HCEC 1CT (cell line): ENCODE results near the gene GRID1.

ENCODE experiments used
- DNase-seq: peaks from one replicate; pipeline ENCODE4 v3.0.0-alpha.2; 2017

Gene GRID1

DNA sequence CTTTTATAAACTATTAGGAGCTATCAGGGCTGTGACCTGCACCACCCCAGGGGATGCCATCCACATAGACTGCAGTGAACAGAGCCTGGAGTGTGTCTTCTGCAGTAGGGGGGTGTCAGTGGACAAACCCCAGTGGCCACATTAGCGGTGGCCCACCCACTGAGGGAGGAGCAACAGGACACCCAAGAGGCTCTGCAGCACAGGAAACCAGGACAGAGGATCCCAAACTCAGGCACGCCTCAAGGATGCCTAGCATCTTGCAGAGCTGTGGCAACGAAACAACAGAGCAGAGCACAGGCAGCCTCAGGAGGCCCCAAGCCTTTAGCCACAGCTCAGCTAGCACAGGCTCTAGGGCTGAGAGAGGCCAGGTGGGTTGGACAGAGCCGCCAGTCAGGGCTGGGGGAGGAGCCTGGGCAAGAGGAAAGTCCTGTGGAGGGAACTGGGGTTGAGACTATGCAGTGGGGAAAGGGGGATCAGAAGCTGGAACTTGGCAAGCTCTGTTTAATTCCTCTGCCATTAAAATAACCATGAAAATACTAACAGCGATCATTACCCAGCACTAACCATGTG is 53.8 kb downstream of the GRID1 start:
- DNase-seq: no peak

GRCh38 chr10:86311906-86312305 is 54.7 kb downstream of the GRID1 start:
- DNase-seq: no peak

DNA sequence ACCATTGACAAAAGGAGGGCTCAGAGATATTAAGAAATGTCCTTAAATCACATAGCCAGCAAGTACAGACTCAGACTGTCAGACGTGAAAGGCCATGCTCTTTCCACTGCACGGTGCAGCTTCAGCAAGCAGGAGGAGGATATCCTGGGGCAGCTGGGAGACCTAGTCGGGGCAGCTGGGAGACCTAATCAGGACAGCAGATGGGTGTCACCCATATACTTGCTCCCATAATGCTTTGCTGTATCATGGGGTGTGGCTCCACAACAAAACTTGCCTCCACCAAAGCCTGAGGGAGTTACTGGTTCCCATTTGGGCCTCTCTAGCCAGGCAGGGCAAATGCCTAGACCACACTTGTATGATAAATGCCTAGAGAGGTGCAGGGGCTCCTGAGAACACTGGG is 55.4 kb downstream of the GRID1 start:
- DNase-seq: no peak

- DNase-seq: no peak
These were observed 55.9 kb downstream of the GRID1 start for GRCh38 chr10:86310702-86311101.

- DNase-seq: no peak
These were observed 56.3 kb downstream of the GRID1 start for GRCh38 chr10:86310291-86310690.

GRCh38 chr10:86308056-86308455 is 58.5 kb downstream of the GRID1 start:
- DNase-seq: no peak

- no peak for DNase-seq
These were observed 59.8 kb downstream of the GRID1 start for GRCh38 chr10:86306628-86307278.

GRCh38 chr10:86305521-86305920 is 61.1 kb downstream of the GRID1 start:
- no peak for DNase-seq

GRCh38 chr10:86304436-86304835 is 62.2 kb downstream of the GRID1 start:
- DNase-seq: no peak

GRCh38 chr10:86303626-86304025 is 63.0 kb downstream of the GRID1 start:
- no peak for DNase-seq

- no peak for DNase-seq
These were observed 64.6 kb downstream of the GRID1 start for GRCh38 chr10:86301971-86302370.

DNA sequence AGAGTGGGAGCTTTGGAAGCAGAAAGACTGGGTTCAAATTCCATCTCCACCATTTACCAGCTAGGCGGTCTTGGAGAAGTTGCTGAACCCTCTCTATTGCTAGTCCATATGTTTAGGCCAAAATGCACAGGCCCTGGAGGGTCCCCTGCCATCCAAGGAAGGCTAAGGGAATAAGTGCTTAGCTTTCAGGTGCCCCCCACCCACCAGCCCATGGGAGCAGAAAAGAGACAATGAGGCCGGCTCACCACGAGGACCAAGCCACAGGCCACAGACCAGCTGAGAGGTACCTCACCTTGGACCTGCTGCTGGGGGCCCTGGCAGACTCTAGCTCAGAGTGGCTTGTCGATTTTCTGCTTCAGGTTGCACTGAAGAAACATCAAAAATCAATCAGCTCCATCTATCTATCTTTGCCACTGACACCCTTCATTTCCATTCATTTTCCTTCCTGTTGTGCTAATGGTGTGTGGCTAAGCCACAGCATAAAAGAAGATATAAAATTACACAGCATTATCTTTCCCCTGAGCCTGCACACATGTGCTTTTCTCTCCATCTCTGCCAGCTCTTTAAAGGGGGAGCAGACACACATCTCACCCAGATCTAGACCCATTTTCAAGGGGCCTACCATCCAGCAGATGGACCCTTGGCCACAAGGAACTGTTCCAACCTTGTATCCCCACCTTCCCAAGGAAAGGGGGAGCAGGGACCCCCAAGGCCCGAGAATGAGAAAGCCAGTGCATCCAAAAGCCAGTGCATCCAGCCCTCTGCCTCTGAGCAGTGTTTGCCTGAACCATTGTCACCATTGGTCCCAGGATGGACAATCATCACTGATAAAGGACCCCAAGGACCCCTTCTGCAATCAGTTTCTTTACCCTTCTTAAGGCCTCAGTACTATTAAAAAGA is 65.4 kb downstream of the GRID1 start:
- no peak for DNase-seq

GRCh38 chr10:86300399-86300925 is 66.1 kb downstream of the GRID1 start:
- no peak for DNase-seq

- DNase-seq: no peak
These were observed 67.0 kb downstream of the GRID1 start for GRCh38 chr10:86299562-86299961.

DNA sequence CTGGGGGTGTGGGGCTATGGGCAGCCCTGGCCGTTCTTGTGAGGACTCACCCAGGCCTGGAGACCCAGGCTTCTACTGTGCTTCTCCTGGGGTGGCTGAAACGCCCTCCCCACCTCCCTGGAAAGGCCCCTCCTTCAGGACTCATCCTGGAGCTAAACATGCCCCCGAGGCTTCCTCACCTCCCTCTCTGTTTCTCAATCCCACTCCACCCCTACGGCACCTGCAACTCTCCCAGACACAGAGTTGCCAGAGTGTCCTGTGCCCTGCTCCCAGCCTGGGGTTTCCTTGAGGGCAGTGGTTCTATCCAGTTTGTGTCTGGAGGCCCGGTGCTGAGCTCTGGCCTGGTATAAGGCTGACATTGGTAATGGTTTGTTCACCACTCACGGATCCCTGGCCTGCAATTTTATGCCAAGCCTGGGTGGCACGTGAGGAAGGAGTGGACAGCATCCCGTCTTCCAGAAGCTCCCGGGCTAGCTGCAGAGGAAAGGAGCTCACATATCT is 68.0 kb downstream of the GRID1 start:
- no peak for DNase-seq

GRCh38 chr10:86295791-86296190 is 70.8 kb downstream of the GRID1 start:
- no peak for DNase-seq

- DNase-seq: no peak
These were observed 71.2 kb downstream of the GRID1 start for GRCh38 chr10:86295351-86295750.

- DNase-seq: no peak
These were observed 72.0 kb downstream of the GRID1 start for GRCh38 chr10:86294346-86295265.

- no peak for DNase-seq
These were observed 73.2 kb downstream of the GRID1 start for GRCh38 chr10:86293396-86293791.

GRCh38 chr10:86292462-86293395 is 73.9 kb downstream of the GRID1 start:
- DNase-seq: no peak

DNA sequence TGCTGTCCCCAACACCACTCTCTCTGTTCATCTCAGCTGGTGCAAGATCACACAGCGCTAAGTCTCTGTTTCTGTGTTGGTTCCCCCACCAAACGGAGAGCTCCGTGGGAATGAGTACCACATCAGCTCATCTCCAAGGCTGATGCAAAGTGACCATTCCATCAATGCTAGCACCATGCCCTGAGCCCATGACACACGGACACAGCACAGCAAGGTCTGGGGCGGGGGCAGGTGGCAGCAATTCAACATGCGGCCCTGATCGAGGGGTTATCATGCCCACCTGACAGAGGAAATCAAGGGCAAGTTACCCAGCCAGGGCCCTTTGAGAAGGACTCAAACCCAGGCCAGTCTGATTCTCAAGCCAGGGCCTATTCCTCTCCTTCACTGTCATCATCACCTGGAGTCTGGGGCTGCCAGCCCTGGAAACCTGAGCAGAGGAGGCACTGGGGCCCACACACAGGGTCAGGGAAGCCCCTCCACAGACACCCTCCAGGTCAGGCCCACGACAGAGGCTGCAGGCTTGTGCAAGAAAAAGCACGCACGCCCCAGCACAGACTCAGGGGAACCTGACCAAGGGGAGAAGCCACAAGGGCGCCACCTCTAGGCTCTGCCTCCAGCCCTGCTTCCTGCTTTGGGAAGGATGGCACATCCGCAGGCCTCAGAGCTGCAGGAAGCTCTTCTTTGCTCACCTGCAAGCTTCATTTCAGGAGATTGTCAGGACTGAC is 74.8 kb downstream of the GRID1 start:
- no peak for DNase-seq
